Activated CD4-positive, alpha-beta memory T cell treated with anti-CD3 and anti-CD28 coated beads, Interleukin-2, amount 10 ng/mL, durations not matched to agents 7 days and 5 days (primary cell): ENCODE data around the gene FAM222B. TPM values are rescaled to one million over a fixed set of nuclear protein-coding genes. Genes with fewer than 3 reads are reported as not detected.

Source experiments
- CTCF ChIA-PET: fragments of 350-600 bp; sonication (Branson Sonifier 250); formaldehyde crosslinking; loops from one replicate; lab custom pipeline; 2021; ENCODE audit warnings: antibody characterized with exemption, inconsistent platforms; lab: Charles Lee
- POLR2A ChIA-PET: fragments of 350-600 bp; sonication (Branson Sonifier 250); formaldehyde crosslinking; loops from one replicate; lab custom pipeline; 2021; ENCODE audit warnings: antibody characterized with exemption; lab: Charles Lee
- DNase-seq: peaks from one replicate; pipeline ENCODE4 v3.0.0-alpha.2; 2020
- H3K27ac Mint-ChIP-seq: one replicate; pipeline ENCODE4 v1.8.0; 2021; ENCODE audit warnings: mild to moderate bottlenecking, mixed read lengths
- H3K27me3 Mint-ChIP-seq: one replicate; pipeline ENCODE4 v1.8.0; 2021; ENCODE audit warnings: mixed read lengths
- H3K36me3 Mint-ChIP-seq: one replicate; pipeline ENCODE4 v1.8.0; 2021; ENCODE audit warnings: low read depth, mixed read lengths
- H3K4me1 Mint-ChIP-seq: one replicate; pipeline ENCODE4 v1.8.0; 2021; ENCODE audit warnings: mixed read lengths
- H3K4me3 Mint-ChIP-seq: one replicate; pipeline ENCODE4 v1.8.0; 2021; ENCODE audit warnings: mild to moderate bottlenecking, mixed read lengths
- H3K9me3 Mint-ChIP-seq: one replicate; pipeline ENCODE4 v1.8.0; 2021; ENCODE audit warnings: mixed read lengths
- total RNA-seq, 2 experiments: library from RNA; stranded (reverse); gene quantifications; one replicate each; pipeline ENCODE4 v1.2.3, GENCODE V29; 2021

The FAM222B gene
- total RNA-seq, 2 experiments from 2014 or later: 15.5 to 17.1 TPM

DNA sequence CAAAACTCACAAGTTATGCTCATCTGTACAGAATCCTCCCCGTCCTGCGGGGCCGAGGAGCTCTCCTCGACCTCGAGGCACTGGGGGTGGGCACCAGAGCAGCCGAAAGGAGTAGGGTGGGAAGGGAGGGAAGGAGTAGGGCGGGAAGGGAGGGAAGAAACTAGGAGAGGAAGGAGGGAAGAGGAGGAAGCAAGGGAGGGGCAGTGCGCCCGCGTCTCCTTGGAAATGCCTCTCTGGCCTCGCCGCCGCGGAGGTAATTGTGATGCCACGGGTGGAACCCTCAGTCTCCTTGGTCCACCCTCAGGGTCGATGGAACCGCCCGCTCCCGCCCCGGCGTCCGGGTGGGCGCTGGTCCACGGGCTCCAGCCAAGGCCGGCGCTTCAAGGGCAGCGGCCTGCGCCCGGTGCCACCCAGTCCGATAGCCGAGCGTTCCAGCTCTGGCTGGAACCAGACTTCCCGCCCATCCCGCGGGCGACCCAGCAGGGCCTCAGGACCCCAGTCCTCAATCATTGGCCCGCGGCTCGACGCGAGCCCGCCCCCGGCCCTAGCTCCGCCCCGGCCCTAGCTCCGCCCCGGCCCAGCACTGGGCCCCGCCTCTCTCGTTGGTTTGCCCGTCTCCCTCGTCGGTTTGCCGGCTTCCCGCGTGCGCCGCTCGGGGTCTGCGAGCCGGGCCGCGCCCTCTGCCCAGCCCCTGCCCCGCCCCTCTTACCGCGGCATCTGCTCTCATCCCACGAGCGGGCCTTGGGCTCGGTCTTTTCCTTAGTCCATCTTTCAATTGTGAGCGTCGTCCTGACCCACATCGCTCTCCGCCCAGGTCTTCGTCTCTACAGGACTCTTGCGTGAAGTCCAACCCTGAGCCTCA is 131.5 kb downstream of the FAM222B start:
- Mint-ChIP-seq H3K9me3 (no peaks in the 10 kb centered on the region), H3K36me3 (no peaks in the 10 kb centered on the region), H3K4me3 (peak overlapping the region; percentile 80), H3K27ac (peak overlapping the region; percentile 90), H3K4me1 (peaks cover 22% of the 10 kb centered on the region), H3K27me3 (peaks cover 17% of the 10 kb centered on the region)
- CTCF ChIA-PET: interaction anchor here (0.6 to 2.5 kb wide), 19 partner anchors 9 to 185 kb away, joined by 3 to 34 read pairs (median 4); partner anchors contain the start of genes ALDOC, BLTP2, NEK8 and RPL23A
- POLR2A ChIA-PET: interaction anchor here (0.8 to 5.2 kb wide), 16 partner anchors 8 to 240 kb away, joined by 3 to 86 read pairs (median 8); partner anchors contain the start of genes ALDOC, BLTP2, NEK8 and PHF12
- DNase-seq: peak; percentile 92

- Mint-ChIP-seq H3K9me3 (no peaks in the 10 kb centered on the region), H3K27ac (peak overlapping the region; percentile 54), H3K36me3 (peaks cover 16% of the 10 kb centered on the region), H3K27me3 (peaks cover under 1% of the 10 kb centered on the region), H3K4me1 (peaks cover 15% of the 10 kb centered on the region), H3K4me3 (no peak overlapping the region)
- ChIA-PET CTCF (interaction anchor here (1.0 kb wide), 1 partner anchor 63 kb away, joined by 3 read pairs; no protein-coding TSS in a partner anchor), POLR2A (interaction anchor here (1.1 to 1.4 kb wide), 2 partner anchors 45 to 59 kb away, joined by 3 read pairs; partner anchors contain the start of genes SDF2 and SUPT6H)
- DNase-seq: no peak
These were observed 135.3 kb downstream of the FAM222B start for GRCh38 chr17:28707339-28707720.

- Mint-ChIP-seq H3K4me1 (peaks cover 9% of the 10 kb centered on the region), H3K36me3 (peaks cover 22% of the 10 kb centered on the region), H3K9me3 (no peaks in the 10 kb centered on the region), H3K4me3 (no peak overlapping the region), H3K27ac (peak overlapping the region; percentile 54), H3K27me3 (no peaks in the 10 kb centered on the region)
- no peak for DNase-seq
- CTCF ChIA-PET: no interaction called here
- POLR2A ChIA-PET: interaction anchor here (1.1 to 1.4 kb wide), 2 partner anchors 45 to 58 kb away, joined by 3 read pairs; partner anchors contain the start of genes SDF2 and SUPT6H
These were observed 135.9 kb downstream of the FAM222B start for GRCh38 chr17:28706471-28707338.

Other genes starting within 250 kb of the FAM222B start
- 100 to 1,000 TPM; 125 to 127 TPM for gene SPAG5, start 243.8 kb downstream of the FAM222B start, total RNA-seq
- gene RSKR, start 228.6 kb downstream of the FAM222B start, total RNA-seq: 10 to 100 TPM; 15.5 to 19.7 TPM
- gene BLTP2, start 197.6 kb downstream of the FAM222B start, total RNA-seq: 100 to 1,000 TPM; 120 to 128 TPM
- gene SDF2, start 180.9 kb downstream of the FAM222B start, total RNA-seq: 10 to 100 TPM; 49.0 to 52.9 TPM
- gene SUPT6H, start 180.6 kb downstream of the FAM222B start, total RNA-seq: 10 to 100 TPM; 60.7 to 65.8 TPM
- 1 to 10 TPM; 6.2 to 7.4 TPM for gene PROCA1, start 130.9 kb downstream of the FAM222B start, total RNA-seq
- gene RAB34, start 124.9 kb downstream of the FAM222B start, total RNA-seq: 1 to 10 TPM; 6.5 to 7.4 TPM
- 1,000 to 10,000 TPM; 1,962 to 2,028 TPM for gene RPL23A, start 122.8 kb downstream of the FAM222B start, total RNA-seq
- gene TLCD1, start 116.6 kb downstream of the FAM222B start, total RNA-seq: 1 to 10 TPM; 1.4 to 2.3 TPM
- 1 to 10 TPM; 2.5 to 3.5 TPM for gene NEK8, start 114.0 kb downstream of the FAM222B start, total RNA-seq
- gene TRAF4, start 98.8 kb downstream of the FAM222B start, total RNA-seq: 10 to 100 TPM; 55.3 to 57.2 TPM
- 10 to 100 TPM; 34.6 to 35.2 TPM for gene ERAL1, start 12.2 kb upstream of the FAM222B start, total RNA-seq
- 100 to 1,000 TPM; 193 to 200 TPM for gene FLOT2, start 54.9 kb upstream of the FAM222B start, total RNA-seq
- 10 to 100 TPM; 25.2 to 25.7 TPM for gene DHRS13, start 60.3 kb upstream of the FAM222B start, total RNA-seq
- gene PHF12, start 108.7 kb upstream of the FAM222B start, total RNA-seq: 10 to 100 TPM; 75.6 to 78.8 TPM
- gene SEZ6, start 163.2 kb upstream of the FAM222B start, total RNA-seq: not detected
- gene PIPOX, start 200.4 kb upstream of the FAM222B start, total RNA-seq: 1 to 10 TPM; 1.4 to 2.0 TPM